ENCODE data around the gene B9D1. TPM values are rescaled to one million over a fixed set of nuclear protein-coding genes. Genes with fewer than 3 reads are reported as not detected.

Gene B9D1
- polyA plus RNA-seq, 1 of the 3 experiments (the other 2 are of a cell fraction) = 81.6 TPM

- H3K9ac ChIP-seq = no peak overlapping the region
- POLR2A ChIA-PET = interaction anchor here (0.6 kb wide), 1 partner anchor 15 kb away, joined by 3 read pairs; no protein-coding TSS in a partner anchor
- TF ChIP-seq RXRA (IDR thresholded peaks at IDR 0.05; ENCODE audit: borderline replicate concordance, low read depth) (no peak), YY1 (IDR thresholded peaks at IDR 0.05; ENCODE audit: low read depth) (no peak), CHD2 (IDR thresholded peaks at IDR 0.05; ENCODE audit: low read length, partially characterized antibody) (no peak), RAD21 (IDR thresholded peaks at IDR 0.05; ENCODE audit: low read length) (no peak)
- H3K27me3 ChIP-seq (ENCODE audit: insufficient read depth) = no peaks in the 10 kb centered on the region
- peaks cover 20 to 30% of the 10 kb centered on the region in 2 experiments for H3K36me3 ChIP-seq (replicated peaks in 1 of 2; ENCODE audit: control insufficient read depth in 1 of 2, insufficient read depth in 2 of 2, low read length in 1 of 2)
- H3F3A ChIP-seq (replicated peaks; ENCODE audit: insufficient read depth) = no peaks in the 10 kb centered on the region
- H4K20me1 ChIP-seq (ENCODE audit: insufficient read depth) = no peaks in the 10 kb centered on the region
- 99% methylated on average over 9 of the region's 12 CpGs for WGBS (ENCODE audit: low lambda C conversion rate)
- H3K4me2 ChIP-seq = no peak overlapping the region
- no peak overlapping the region for H2AFZ ChIP-seq (ENCODE audit: low read depth)
- no peak overlapping the region for H3K4me3 ChIP-seq (ENCODE audit: low read depth in 2 of 2, low read length in 1 of 2)
- H3K79me2 ChIP-seq (ENCODE audit: insufficient read depth) = no peaks in the 10 kb centered on the region
- peaks cover under 1% of the 10 kb centered on the region; the same call in 1 of the 2 replicates for H3K9me3 ChIP-seq
- no peak overlapping the region for H3K27ac ChIP-seq (ENCODE audit: low read depth in 2 of 2, low read length in 1 of 2)
- DNase-seq = no peak
- no peaks in the 10 kb centered on the region for H3K4me1 ChIP-seq (ENCODE audit: control insufficient read depth in 1 of 2, insufficient read depth in 2 of 2, low read depth in 1 of 2, low read length in 1 of 2)
- H3K9me2 ChIP-seq = no peaks in the 10 kb centered on the region
- CTCF ChIA-PET = interaction anchor here (0.9 to 1.4 kb wide), 3 partner anchors 11 to 22 kb away, joined by 3 read pairs; no protein-coding TSS in a partner anchor
Observed at GRCh38 chr17:19319771-19320505, 42.6 kb downstream of the B9D1 start.

- no peak overlapping the region for H2AFZ ChIP-seq (ENCODE audit: low read depth)
- 92% methylated on average over 6 of the region's 6 CpGs for WGBS (ENCODE audit: low lambda C conversion rate)
- no peaks in the 10 kb centered on the region for H3K9me2 ChIP-seq
- no peak overlapping the region for H3K9ac ChIP-seq
- no peaks in the 10 kb centered on the region for H3K9me3 ChIP-seq
- no peaks in the 10 kb centered on the region for H4K20me1 ChIP-seq (ENCODE audit: insufficient read depth)
- DNase-seq = no peak
- ChIA-PET CTCF (interaction anchor here (1.2 kb wide), 1 partner anchor 23 kb away, joined by 3 read pairs; no protein-coding TSS in a partner anchor), POLR2A (no interaction called here)
- H3K79me2 ChIP-seq (ENCODE audit: insufficient read depth) = no peaks in the 10 kb centered on the region
- no peaks in the 10 kb centered on the region for H3F3A ChIP-seq (replicated peaks; ENCODE audit: insufficient read depth)
- no peaks in the 10 kb centered on the region for H3K27me3 ChIP-seq (ENCODE audit: insufficient read depth)
- H3K27ac ChIP-seq (ENCODE audit: low read depth in 2 of 2, low read length in 1 of 2) = no peak overlapping the region
- no peak for TF ChIP-seq ELF1 (IDR thresholded peaks at IDR 0.05)
- TF ChIP-seq PBX3 (IDR thresholded peaks at IDR 0.05) = no peak
- no peak for TF ChIP-seq MXI1 (IDR thresholded peaks at IDR 0.05; ENCODE audit: low read depth, low read length)
- no peak for TF ChIP-seq FOSL2 (IDR thresholded peaks at IDR 0.05; ENCODE audit: borderline replicate concordance, low read depth)
- TF ChIP-seq RAD21 (IDR thresholded peaks at IDR 0.05; ENCODE audit: low read length) = no peak
- no peak for TF ChIP-seq SIN3A (IDR thresholded peaks at IDR 0.05; ENCODE audit: borderline replicate concordance, low read depth, low read length)
- TF ChIP-seq RXRA (IDR thresholded peaks at IDR 0.05; ENCODE audit: borderline replicate concordance, low read depth) = no peak
- no peak for TF ChIP-seq FOXM1 (IDR thresholded peaks at IDR 0.05; ENCODE audit: low read depth)
- no peak for TF ChIP-seq ZBTB33 (IDR thresholded peaks at IDR 0.05; ENCODE audit: borderline replicate concordance, low read depth)
- no peak for TF ChIP-seq GABPA (IDR thresholded peaks at IDR 0.05; ENCODE audit: low read depth)
- TF ChIP-seq NRF1 (IDR thresholded peaks at IDR 0.05; ENCODE audit: low read depth, low read length) = no peak
- no peak for TF ChIP-seq MAX (IDR thresholded peaks at IDR 0.05; ENCODE audit: low read depth)
- H3K4me1 ChIP-seq (ENCODE audit: control insufficient read depth in 1 of 2, insufficient read depth in 2 of 2, low read depth in 1 of 2, low read length in 1 of 2) = no peaks in the 10 kb centered on the region; a peak in 1 of 4 replicates
- no peak overlapping the region for H3K4me2 ChIP-seq
- H3K36me3 ChIP-seq (replicated peaks in 1 of 2; ENCODE audit: control insufficient read depth in 1 of 2, insufficient read depth in 2 of 2, low read length in 1 of 2) = peaks cover 7 to 40% of the 10 kb centered on the region in 2 experiments
- no peak overlapping the region for H3K4me3 ChIP-seq (ENCODE audit: low read depth in 2 of 2, low read length in 1 of 2)
Observed at GRCh38 chr17:19318611-19319010, 43.9 kb downstream of the B9D1 start.

Data from SK-N-SH (cell line).